WTC11 (cell line): Measurements from ENCODE around the gene NUAK2. TPM values are rescaled to one million over a fixed set of nuclear protein-coding genes. Genes with fewer than 3 reads are reported as not detected.
A peak's percentile ranks its signal among the peaks of the same experiment; 100 is the strongest.

Experiments used
- ATAC-seq: fragments of 200-7000 bp; cut with Tn5 transposase; 2 replicates; pipeline ENCODE4 v1.10.0; 2021; ENCODE audit warnings: mild to moderate bottlenecking, moderate library complexity
- CTCF ChIA-PET: fragments of 300-600 bp; sonication (Branson Sonifier 250); formaldehyde crosslinking; loops from one replicate; lab custom pipeline; 2021; ENCODE audit warnings: antibody characterized with exemption; lab: Charles Lee
- POLR2A ChIA-PET: fragments of 350-600 bp; sonication (Branson Sonifier 250); formaldehyde crosslinking; loops from one replicate; lab custom pipeline; 2021; ENCODE audit warnings: antibody characterized with exemption; lab: Charles Lee
- DNase-seq: peaks from one replicate; pipeline ENCODE4 v3.0.0; 2021; ENCODE audit warnings: low spot score
- H3K27ac Mint-ChIP-seq: 2 replicates; pipeline ENCODE4 v1.8.0; 2021; ENCODE audit warnings: mixed read lengths
- H3K27me3 Mint-ChIP-seq: 2 replicates; pipeline ENCODE4 v1.8.0; 2021; ENCODE audit warnings: low read depth, mild to moderate bottlenecking, moderate library complexity, mixed read lengths
- H3K36me3 Mint-ChIP-seq: 2 replicates; pipeline ENCODE4 v1.8.0; 2021; ENCODE audit warnings: mixed read lengths
- H3K4me1 Mint-ChIP-seq: 2 replicates; pipeline ENCODE4 v1.8.0; 2022; ENCODE audit warnings: mixed read lengths
- H3K4me3 Mint-ChIP-seq: 2 replicates; pipeline ENCODE4 v1.8.0; 2021; ENCODE audit warnings: mild to moderate bottlenecking, moderate library complexity, mixed read lengths
- H3K9me3 Mint-ChIP-seq: 2 replicates; pipeline ENCODE4 v1.8.0; 2021; ENCODE audit warnings: mixed read lengths
- AR ChIP-seq: fragments of 250-450 bp; sonication (Bioruptor Pico); IDR thresholded peaks from 2 replicates; pipeline ENCODE4 v1.9.0; 2021; ENCODE audit warnings: mild to moderate bottlenecking
- ATF1 ChIP-seq: sonication (generic); formaldehyde crosslinking; IDR thresholded peaks from 2 replicates; pipeline ENCODE4 v1.8.1; 2023; ENCODE audit warnings: mild to moderate bottlenecking, moderate library complexity, missing genetic modification reagents
- ATF6 ChIP-seq: sonication (generic); formaldehyde crosslinking; IDR thresholded peaks from 2 replicates; pipeline ENCODE4 v1.8.1; 2023; ENCODE audit warnings: mild to moderate bottlenecking, missing genetic modification reagents
- CBFB ChIP-seq: sonication (generic); formaldehyde crosslinking; IDR thresholded peaks from 2 replicates; pipeline ENCODE4 v1.8.1; 2022; ENCODE audit warnings: mild to moderate bottlenecking, low read depth, missing genetic modification reagents
- CTCF ChIP-seq: fragments of 200-600 bp; IDR thresholded peaks from 2 replicates; pipeline ENCODE4 v1.8.0; 2022; ENCODE audit warnings: antibody characterized with exemption
- RORB ChIP-seq: fragments of 250-450 bp; sonication (Bioruptor Pico); IDR thresholded peaks from 2 replicates; pipeline ENCODE4 v1.9.0; 2021; ENCODE audit warnings: mild to moderate bottlenecking
- SMAD3 ChIP-seq: sonication (generic); formaldehyde crosslinking; IDR thresholded peaks from 2 replicates; pipeline ENCODE4 v1.8.0; 2022; ENCODE audit warnings: missing genetic modification reagents, mild to moderate bottlenecking, borderline replicate concordance
- TEAD1 ChIP-seq: sonication (generic); formaldehyde crosslinking; IDR thresholded peaks from 2 replicates; pipeline ENCODE4 v1.8.0; 2022; ENCODE audit warnings: mild to moderate bottlenecking, missing genetic modification reagents
- ZNF317 ChIP-seq: sonication (generic); formaldehyde crosslinking; IDR thresholded peaks from 2 replicates; pipeline ENCODE4 v1.8.1; 2023; ENCODE audit warnings: low read depth, mild to moderate bottlenecking, moderate library complexity, missing genetic modification reagents, borderline replicate concordance
- total RNA-seq: library from RNA; stranded (reverse); gene quantifications from 3 replicates; pipeline ENCODE4 v1.2.3, GENCODE V29; 2021

The NUAK2 gene
- total RNA-seq, 1 experiment from 2014 or later, result 8.7 TPM

- TF ChIP-seq ZNF317 (CRISPR knock-in tag), result no peak
- TF ChIP-seq TEAD1 (CRISPR knock-in tag), result no peak
- no peak for TF ChIP-seq SMAD3 (CRISPR knock-in tag)
- no peak for TF ChIP-seq AR (CRISPR knock-in tag)
- no peaks in the 10 kb centered on the region for H3K27me3 Mint-ChIP-seq
- no peak overlapping the region for H3K4me3 Mint-ChIP-seq
- peaks cover 25% of the 10 kb centered on the region for H3K4me1 Mint-ChIP-seq
- H3K9me3 Mint-ChIP-seq, result no peaks in the 10 kb centered on the region
- H3K27ac Mint-ChIP-seq, result peak overlapping the region; percentile 27; the same call in 1 of the 2 replicates
- ChIA-PET POLR2A (no interaction called here), CTCF (interaction anchor here (1.2 to 2.6 kb wide), 3 partner anchors 10 to 205 kb away, joined by 3 to 9 read pairs (median 6); no protein-coding TSS in a partner anchor)
- DNase-seq (no peak), ATAC-seq (no peak)
- no peaks in the 10 kb centered on the region for H3K36me3 Mint-ChIP-seq
Observed at GRCh38 chr1:205266611-205267305, 54.8 kb downstream of the NUAK2 start.

GRCh38 chr1:205263580-205264190 lies 57.9 kb downstream of the NUAK2 start:
- Mint-ChIP-seq H3K4me3 (no peak overlapping the region), H3K27ac (no peak overlapping the region), H3K9me3 (no peaks in the 10 kb centered on the region), H3K4me1 (peaks cover 33% of the 10 kb centered on the region), H3K36me3 (no peaks in the 10 kb centered on the region), H3K27me3 (no peaks in the 10 kb centered on the region)
- TF ChIP-seq CBFB (CRISPR knock-in tag), result no peak
- ATAC-seq, result no peak
- no peak for DNase-seq
- CTCF ChIA-PET, result interaction anchor here (1.1 to 6.5 kb wide), 4 partner anchors 8 to 222 kb away, joined by 4 to 36 read pairs (median 9); no protein-coding TSS in a partner anchor
- POLR2A ChIA-PET, result no interaction called here

GRCh38 chr1:205262731-205263171 lies 58.8 kb downstream of the NUAK2 start:
- TF ChIP-seq RORB (CRISPR knock-in tag) (no peak), CTCF (no peak), ATF1 (no peak), ATF6 (CRISPR knock-in tag) (no peak)
- TF ChIP-seq, all 79 proteins: peak for 0
- CTCF ChIA-PET, result interaction anchor here (1.1 to 6.5 kb wide), 15 partner anchors 9 to 223 kb away, joined by 3 to 36 read pairs (median 7); partner anchors contain the start of gene TMCC2
- ATAC-seq (peak; percentile 30), DNase-seq (no peak)
- POLR2A ChIA-PET, result no interaction called here
- no peaks in the 10 kb centered on the region for H3K27me3 Mint-ChIP-seq
- peaks cover 39% of the 10 kb centered on the region for H3K4me1 Mint-ChIP-seq
- no peaks in the 10 kb centered on the region for H3K9me3 Mint-ChIP-seq
- H3K27ac Mint-ChIP-seq, result no peak overlapping the region; the same call in 1 of the 2 replicates
- H3K4me3 Mint-ChIP-seq, result no peak overlapping the region
- H3K36me3 Mint-ChIP-seq, result no peaks in the 10 kb centered on the region
